ENCODE data around the gene ALCAM.

The ALCAM gene

GRCh38 chr3:105429034-105429762 is 62.5 kb downstream of the ALCAM start:
- DNase-seq (ENCODE audit: low spot score): no peak

- no peak for DNase-seq (ENCODE audit: low spot score)
These were observed 63.7 kb downstream of the ALCAM start for GRCh38 chr3:105430455-105430854.

DNA sequence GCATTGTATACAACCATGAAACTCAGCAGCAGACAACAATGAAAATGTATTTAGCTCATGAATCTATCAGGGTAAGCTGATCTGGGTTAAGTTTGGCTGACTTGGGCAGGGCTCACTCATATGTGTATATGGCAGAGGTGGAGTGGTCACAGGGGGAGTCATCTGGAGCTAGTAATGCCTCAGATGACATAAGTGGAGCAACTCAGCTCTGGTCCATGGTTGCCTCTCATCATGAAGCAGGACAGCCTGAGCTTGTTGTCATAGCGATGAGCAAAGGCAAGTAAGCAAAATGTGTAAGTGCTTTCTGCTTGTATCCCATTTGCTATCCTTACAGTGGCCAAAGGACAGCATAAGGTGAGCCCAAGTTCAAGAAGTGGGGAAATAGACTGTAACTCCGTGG is 64.5 kb downstream of the ALCAM start:
- no peak for DNase-seq (ENCODE audit: low spot score)

- no peak for DNase-seq (ENCODE audit: low spot score)
These were observed 68.6 kb downstream of the ALCAM start for GRCh38 chr3:105435277-105435676.

DNA sequence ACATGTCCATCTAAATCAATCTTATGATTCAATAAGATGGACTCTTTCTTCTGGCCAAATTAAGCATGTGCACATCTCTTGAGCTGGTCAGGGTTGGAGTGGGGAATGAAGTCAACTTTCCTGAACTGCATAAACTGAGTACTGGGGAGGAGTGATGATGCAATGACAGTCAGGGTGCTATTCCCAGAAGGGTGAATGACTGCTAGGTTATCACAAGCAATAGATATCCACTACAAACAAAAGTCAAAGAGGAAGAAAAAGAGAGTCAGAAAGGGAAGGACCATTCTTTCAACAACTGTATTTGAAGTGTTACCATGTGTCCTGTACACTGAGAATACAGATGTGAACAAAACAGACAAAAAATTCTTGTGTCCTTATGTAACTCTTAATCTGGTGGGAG is 70.0 kb downstream of the ALCAM start:
- DNase-seq (ENCODE audit: low spot score): no peak

DNA sequence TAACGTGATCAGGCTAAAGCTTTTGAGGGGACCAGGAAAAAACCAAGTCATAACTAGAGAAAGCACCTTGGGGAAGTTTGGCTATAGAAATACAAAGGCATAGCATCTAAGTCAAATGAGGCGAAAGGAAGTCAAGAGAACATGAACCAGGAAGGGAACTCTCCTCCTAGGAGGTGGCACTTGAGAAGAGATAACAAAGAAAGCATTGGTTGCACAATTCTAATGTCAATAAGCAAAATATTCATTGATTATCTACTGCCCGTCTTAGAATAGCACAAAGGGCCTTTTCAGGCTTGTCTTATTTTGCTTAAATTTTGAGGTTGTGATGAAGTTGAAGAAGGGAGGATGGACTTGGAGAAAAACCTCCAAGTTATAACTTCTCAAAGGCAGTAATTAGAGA is 73.4 kb downstream of the ALCAM start:
- no peak for DNase-seq (ENCODE audit: low spot score)

GRCh38 chr3:105444725-105445124 is 78.0 kb downstream of the ALCAM start:
- no peak for DNase-seq (ENCODE audit: low spot score)

GRCh38 chr3:105448338-105448982 is 81.8 kb downstream of the ALCAM start:
- DNase-seq (ENCODE audit: low spot score): peak; percentile 10

- no peak for DNase-seq (ENCODE audit: low spot score)
These were observed 82.7 kb downstream of the ALCAM start for GRCh38 chr3:105449414-105449813.

- DNase-seq (ENCODE audit: low spot score): no peak
These were observed 89.3 kb downstream of the ALCAM start for GRCh38 chr3:105456017-105456416.

GRCh38 chr3:105458518-105459215 is 92.0 kb downstream of the ALCAM start:
- no peak for DNase-seq (ENCODE audit: low spot score)

GRCh38 chr3:105459566-105460290 is 93.0 kb downstream of the ALCAM start:
- DNase-seq (ENCODE audit: low spot score): no peak

- no peak for DNase-seq (ENCODE audit: low spot score)
These were observed 96.9 kb downstream of the ALCAM start for GRCh38 chr3:105463620-105464019.

DNA sequence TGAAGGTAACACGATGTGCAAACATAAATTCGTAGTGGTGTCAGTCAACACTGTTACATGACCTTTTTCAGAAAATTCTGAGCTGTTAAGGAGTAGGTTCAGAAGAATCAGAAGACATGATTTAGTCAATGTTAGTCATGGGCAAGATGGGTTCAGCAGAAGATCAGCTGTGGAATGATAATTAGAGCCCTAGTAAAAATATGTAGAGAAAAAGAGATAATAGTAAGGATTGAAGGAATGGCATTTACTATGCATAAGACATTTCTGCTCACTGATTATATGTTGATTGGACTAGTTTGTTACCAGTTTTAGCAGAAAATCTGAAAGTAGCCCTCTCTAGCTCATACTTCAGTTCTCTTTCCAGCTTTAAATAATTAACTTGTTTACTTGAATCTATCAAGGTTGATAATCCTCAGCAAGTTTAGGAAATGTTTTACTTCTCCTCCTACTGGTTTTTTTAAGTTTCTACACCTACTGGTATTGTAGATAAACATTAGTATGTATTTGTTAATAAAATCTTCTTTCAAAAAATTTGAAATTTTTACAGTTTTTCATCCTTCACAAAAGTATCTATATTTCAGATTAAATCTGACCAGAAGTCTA is 98.6 kb downstream of the ALCAM start:
- DNase-seq (ENCODE audit: low spot score): no peak

- DNase-seq (ENCODE audit: low spot score): no peak
These were observed 99.4 kb downstream of the ALCAM start for GRCh38 chr3:105466072-105466471.

- no peak for DNase-seq (ENCODE audit: low spot score)
These were observed 100.0 kb downstream of the ALCAM start for GRCh38 chr3:105466495-105467404.

DNA sequence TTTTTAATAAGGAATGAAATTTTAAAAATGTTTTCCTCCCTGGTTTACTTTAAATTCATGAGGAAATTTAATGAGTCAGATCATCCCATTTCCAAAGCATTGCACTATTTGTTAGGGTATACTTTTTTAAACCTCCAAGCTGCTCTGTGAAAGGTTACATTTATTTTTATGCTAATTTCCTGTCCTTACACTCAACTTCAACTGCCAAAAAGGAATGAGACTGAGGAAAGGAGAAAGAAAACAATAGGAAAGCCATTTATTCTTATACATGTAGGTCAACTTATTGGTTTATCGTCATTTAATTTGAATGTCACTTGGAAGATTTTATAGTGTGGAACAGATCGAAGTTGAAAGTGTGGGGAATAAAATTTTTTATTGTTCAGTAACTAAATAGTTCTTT is 104.1 kb downstream of the ALCAM start:
- no peak for DNase-seq (ENCODE audit: low spot score)

DNA sequence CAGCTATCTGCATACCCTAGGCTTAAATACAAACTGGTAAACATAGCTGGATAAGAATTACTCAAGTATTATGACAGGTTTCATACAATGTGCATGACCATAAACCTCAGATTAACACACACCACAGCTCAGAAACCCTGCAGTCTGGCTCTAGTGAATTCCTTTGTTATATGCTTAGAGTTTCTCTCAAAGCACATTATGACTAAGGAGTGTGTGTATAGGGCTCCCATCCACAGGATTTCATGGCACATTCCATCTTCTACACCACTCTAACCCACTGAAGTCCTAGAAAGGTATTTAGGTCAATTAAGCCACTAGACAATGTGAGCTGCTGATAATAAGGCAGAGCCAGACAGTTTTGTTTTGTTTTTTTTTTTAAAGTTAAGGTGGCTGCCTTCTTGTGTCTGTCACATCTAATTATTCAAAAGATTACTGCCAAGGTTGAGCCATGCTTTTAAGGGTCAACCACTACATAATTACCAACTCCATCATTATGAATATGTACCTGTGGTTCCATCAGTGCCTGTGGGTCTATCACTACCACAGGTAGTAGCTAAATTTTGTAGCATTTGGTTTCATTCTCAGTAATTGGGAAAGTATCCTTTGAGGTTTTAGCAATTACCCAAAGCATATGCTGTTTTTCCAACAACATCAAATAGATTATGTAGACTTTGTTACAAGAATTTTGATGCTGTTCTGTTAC is 107.0 kb downstream of the ALCAM start:
- peak; percentile 8 for DNase-seq (ENCODE audit: low spot score)

GRCh38 chr3:105480768-105481167 is 114.1 kb downstream of the ALCAM start:
- no peak for DNase-seq (ENCODE audit: low spot score)

GRCh38 chr3:105483476-105483875 is 116.8 kb downstream of the ALCAM start:
- DNase-seq (ENCODE audit: low spot score): no peak
